HG02610 (cell line): Measurements from ENCODE around the gene TBC1D17.
A peak's percentile ranks its signal among the peaks of the same experiment; 100 is the strongest.
"Not testable (repeated sequence)": the region's sequence is repeated elsewhere in the genome, so short reads cannot be mapped to it uniquely, and the experiment has no call there.

ENCODE experiments used
- ATAC-seq: cut with Tn5 transposase; IDR thresholded peaks from one replicate; pipeline ENCODE4 v1.9.1; 2021; ENCODE audit warnings: mild to moderate bottlenecking, moderate library complexity; ENCODE audit not compliant: unreplicated experiment

TBC1D17 gene

GRCh38 chr19:49916839-49917733 is 39.6 kb downstream of the TBC1D17 start:
- ATAC-seq: no peak

DNA sequence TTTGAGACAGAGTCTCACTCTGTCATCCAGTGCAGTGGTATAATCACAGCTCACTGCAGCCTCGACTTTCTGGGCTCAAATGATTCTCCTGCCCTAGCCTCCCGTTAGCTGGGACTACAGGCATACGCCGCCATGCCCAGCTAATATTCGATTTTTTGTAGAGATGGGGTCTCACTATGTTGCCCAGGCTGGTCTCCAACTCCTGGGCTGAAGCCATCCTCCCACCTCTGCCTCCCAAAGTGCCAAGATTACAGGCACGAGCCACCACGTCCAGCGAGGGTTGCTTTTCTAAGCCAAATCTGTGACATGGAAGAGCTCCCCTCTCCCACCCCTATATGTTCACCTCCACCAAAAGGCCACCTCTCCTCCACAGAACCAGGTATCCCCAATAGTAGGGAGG is 40.6 kb downstream of the TBC1D17 start:
- ATAC-seq: no peak

GRCh38 chr19:49920624-49921363 is 43.3 kb downstream of the TBC1D17 start:
- ATAC-seq: no peak

- ATAC-seq: no peak
Observed at GRCh38 chr19:49921871-49922795, 44.6 kb downstream of the TBC1D17 start.

GRCh38 chr19:49923055-49924003 is 45.8 kb downstream of the TBC1D17 start:
- no peak for ATAC-seq

DNA sequence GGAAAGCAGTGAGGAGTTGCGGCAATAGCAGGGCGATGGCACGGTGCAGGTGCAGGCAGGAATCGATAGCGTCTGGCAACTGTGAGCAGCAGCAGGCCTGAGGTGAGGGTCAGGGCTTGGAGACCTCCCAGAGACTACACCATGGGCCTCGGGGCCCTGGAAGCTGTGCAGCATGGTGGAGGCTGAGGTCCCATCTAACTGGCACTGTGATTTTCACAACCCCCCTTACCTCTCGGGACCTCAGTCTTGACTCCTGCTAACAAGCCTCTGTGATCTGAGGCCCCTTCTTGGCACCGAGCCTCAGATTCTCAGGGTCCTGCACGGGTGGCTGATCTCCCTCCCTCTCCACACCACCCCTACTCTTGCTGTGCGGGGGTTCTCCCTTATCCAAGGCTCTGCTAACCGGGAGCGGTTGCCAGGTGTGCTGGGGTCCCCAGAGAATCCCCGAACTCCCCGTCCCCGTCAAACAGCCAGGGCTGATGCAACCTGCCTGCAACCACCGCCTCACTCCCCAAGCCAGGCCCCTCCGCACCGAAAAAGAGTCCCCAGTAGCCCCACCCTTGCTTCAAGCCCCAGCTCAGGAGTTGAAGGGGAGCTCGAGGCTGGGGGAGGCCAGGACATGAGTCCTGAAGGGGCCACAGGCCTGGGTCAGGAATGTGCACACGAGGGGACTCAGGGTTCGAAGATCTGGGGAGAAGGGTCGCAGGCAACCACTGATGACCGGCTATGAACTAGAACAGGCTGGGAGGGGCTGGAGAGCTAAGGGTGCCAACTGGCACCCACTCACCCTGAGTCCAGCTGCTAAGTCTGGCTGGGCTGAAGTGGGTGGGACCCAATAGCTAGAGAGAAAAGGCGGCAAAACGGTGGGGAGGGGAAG is 46.7 kb downstream of the TBC1D17 start:
- no peak for ATAC-seq

DNA sequence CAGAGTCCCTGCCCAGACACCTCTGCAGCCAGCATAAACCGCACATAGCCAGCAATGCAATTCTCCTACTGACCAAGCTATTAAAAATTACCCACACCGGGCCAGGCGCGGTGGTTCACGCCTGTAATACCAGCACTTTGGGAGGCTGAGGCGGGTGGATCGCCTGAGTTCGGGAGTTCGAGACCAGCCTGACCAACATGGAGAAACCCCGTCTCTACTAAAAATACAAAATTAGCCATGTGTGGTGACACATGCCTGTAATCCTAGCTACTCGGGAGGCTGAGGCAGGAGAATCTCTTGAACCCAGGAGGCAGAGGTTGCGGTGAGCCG is 47.3 kb downstream of the TBC1D17 start:
- not testable (repeated sequence) for ATAC-seq

GRCh38 chr19:49925486-49925885 is 48.0 kb downstream of the TBC1D17 start:
- ATAC-seq: no peak

- no peak for ATAC-seq
Observed at GRCh38 chr19:49926515-49926914, 49.0 kb downstream of the TBC1D17 start.

- no peak for ATAC-seq
Observed at GRCh38 chr19:49927526-49928264, 50.2 kb downstream of the TBC1D17 start.

GRCh38 chr19:49929121-49929610 is 51.7 kb downstream of the TBC1D17 start, which contains the start of the genes ATF5 and NUP62:
TSS of gene ATF5 (plus strand) at chr19:49929205. CDS start at chr19:49930851, 1,646 bp downstream.
TSS of gene NUP62 (minus strand) at chr19:49929504. CDS start at chr19:49909807, 19,697 bp downstream.
- peak; percentile 55 for ATAC-seq

DNA sequence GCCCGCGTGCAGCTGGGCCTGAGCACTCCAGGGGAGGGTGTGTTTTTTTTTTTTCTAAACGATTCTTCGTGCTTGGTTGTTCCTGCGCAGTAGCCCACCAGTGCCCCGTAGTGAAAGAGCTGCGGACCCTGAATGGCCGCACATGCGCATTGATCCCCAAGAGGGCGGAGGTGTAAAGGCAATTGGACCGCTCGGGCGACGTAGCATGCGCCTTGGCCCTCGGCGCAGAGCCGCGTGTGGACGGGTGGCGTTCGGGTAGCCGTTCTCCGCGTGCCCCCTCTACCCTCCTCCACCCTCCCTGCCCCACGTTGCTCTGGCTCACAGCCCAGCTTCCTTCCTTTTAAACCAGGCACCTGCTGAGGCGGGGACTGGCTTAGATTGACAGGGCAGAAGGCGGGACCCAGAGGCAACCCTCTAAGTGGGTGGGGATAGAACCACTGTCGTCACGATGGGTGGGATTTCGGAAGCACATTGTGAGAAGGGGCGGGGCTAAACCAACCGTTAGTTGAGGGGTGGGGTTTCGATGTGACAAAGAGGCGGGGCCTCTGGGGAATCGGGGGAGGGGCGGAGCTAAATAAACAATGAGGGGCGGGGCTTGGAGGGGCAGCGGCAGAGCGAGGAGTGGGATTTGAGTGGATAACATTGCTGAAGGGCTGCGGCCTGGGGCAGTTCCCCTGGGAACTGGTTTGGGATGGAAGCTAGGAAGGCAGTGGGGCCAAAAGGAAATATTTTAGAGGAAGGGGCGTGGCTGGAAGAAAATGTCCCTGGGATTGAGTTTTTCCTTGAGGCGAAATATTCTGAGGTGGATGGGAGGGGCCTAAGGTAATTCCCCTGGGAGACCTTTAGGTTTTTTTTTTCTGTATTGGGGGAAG is 52.3 kb downstream of the TBC1D17 start:
- peak; percentile 71 for ATAC-seq

- ATAC-seq: no peak
Observed at GRCh38 chr19:49930483-49931011, 53.0 kb downstream of the TBC1D17 start.

GRCh38 chr19:49931293-49932040 is 54.0 kb downstream of the TBC1D17 start:
- ATAC-seq: no peak

GRCh38 chr19:49932041-49932451 is 54.5 kb downstream of the TBC1D17 start:
- ATAC-seq: no peak

GRCh38 chr19:49932731-49933131 is 55.2 kb downstream of the TBC1D17 start:
- no peak for ATAC-seq
